NCI-H2081 (cell line): ENCODE measurements around the gene IQGAP2.
"Not testable (repeated sequence)": the region's sequence is repeated elsewhere in the genome, so short reads cannot be mapped to it uniquely, and the experiment has no call there.

ENCODE experiments used
- DNase-seq, 2 experiments: peaks; one replicate each; lab custom pipeline; 2025; lab: John Stamatoyannopoulos, UW

The IQGAP2 gene

DNA sequence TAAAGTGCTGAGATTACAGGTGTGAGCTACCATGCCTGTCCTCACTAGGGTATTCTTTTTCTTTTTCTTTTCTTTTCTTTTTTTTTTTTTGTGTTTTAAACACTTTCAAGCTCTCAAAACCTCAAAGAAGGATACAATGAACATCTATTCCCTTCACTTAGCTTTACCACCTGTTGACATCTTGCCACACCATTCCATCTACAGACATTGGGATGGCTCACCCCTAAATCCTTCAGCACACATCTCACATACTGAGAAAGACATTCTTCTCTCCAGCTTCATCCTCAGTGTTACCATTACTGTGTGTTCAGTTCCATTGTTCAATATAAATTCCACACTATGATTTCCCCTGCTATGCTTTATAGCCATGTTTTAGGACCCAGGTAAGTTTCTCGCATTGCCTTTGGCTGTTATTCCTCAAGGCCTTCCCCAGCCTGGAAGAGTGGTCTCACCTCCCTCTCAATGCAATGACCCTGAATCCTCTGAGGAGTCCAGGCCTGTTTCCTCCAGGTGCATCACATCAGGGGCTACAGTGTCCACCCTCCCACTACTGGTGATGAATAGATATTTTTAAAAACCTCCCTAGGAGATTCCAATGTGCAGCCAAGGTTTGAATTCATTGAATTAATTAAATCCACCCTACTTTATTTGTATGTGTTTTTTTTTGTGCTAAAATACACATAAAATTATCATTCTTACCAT lies 16.7 kb downstream of the IQGAP2 start:
- no peak for DNase-seq

DNA sequence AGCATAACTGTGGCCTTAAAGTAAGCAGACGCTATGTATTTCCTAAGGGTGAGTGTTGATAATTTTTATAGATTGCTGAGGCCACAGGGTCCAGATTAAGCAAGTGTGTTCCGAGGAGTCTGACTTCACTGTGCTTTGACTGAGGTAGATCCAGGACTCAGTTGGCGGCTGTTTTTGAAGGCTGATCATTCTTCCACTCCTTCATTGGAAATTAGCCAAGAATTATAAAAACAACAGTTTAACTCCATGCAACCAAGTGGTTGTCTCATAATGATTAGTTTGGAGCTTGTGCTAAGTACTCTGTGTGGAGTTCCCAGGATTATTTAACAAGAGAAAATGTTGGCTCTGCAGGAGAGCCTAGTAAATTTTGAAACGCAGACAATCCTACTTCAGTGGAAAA lies 19.1 kb downstream of the IQGAP2 start:
- no peak for DNase-seq

DNA sequence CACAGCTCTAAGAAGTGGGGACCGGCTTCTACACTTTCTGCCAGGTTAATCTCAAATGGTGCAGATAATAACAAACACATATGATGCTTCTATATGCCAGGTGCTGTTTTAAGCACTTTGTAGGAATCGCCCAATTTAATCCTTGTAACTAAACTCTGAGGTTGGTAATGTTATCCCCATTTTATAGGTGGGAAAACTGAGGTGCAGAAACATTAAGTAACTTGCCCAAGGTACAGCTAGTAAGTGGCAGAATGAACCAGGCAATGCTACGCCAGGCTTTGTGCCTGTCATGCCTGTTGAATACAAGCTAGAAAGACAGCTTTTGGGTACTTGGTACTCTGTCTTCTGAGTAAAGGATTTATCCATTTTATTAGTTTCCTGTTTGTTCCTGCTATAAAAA lies 19.7 kb downstream of the IQGAP2 start:
- DNase-seq = no peak

DNA sequence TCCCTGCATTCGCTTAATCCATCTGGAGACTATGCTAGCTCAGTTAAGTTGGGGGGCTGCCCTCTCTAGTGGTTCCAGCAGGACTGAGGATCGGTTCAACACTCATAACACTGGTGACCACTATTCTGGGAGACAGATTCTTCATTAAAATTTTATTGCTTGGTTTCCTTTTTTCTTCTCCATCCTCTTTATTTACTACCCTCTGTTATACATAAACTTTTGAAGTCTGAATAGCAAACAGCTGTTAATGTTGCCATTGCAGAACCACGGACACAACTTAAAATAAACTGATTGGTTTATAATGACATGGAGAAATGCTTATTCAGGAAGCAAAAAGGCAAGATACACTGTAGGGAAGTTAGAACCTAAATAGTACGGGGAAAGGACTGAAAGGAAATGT lies 22.1 kb downstream of the IQGAP2 start:
- DNase-seq = no peak

DNA sequence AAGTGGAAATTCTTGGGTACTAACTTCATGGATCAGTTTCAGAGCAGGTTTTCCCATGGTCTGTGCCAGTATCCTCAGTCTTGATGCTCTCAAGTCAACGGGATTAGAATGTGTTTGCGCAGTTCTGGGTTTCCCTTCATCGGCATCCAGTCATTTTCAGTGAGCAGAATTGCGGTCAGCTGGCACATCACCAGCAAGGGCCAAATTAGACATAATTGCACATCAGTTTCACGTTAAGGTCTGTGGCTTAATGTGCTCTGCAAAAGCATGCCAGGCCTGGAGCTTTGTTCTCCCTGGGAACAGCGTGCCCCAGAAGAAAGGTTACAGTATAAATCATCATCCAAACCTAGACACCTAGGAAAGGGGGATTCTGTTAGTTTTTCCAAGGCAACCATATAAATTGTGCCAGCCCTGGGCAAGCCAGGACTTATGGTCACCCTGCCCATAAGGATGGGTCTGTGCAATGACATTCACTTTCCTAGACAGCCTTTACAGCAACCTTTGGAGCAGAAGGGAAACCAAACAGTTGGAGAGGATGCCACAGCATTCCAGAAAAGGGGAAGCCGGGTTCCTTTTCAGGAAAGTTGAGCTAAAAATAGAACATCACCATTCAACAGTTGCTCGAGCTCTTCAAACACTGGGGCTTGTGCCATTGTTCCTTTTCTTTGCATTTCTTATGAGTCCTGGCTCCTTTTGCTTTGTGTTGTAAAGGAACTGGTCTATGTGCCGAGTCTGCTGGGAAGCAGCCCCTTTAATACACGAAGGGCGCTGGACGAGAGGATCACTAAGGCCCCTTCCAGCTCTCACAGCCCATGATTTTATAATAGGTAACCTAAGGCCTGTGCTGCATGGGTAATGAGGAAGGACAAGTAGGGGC lies 23.1 kb downstream of the IQGAP2 start:
- DNase-seq = peak in 1 of 2 experiments; percentile 1

DNA sequence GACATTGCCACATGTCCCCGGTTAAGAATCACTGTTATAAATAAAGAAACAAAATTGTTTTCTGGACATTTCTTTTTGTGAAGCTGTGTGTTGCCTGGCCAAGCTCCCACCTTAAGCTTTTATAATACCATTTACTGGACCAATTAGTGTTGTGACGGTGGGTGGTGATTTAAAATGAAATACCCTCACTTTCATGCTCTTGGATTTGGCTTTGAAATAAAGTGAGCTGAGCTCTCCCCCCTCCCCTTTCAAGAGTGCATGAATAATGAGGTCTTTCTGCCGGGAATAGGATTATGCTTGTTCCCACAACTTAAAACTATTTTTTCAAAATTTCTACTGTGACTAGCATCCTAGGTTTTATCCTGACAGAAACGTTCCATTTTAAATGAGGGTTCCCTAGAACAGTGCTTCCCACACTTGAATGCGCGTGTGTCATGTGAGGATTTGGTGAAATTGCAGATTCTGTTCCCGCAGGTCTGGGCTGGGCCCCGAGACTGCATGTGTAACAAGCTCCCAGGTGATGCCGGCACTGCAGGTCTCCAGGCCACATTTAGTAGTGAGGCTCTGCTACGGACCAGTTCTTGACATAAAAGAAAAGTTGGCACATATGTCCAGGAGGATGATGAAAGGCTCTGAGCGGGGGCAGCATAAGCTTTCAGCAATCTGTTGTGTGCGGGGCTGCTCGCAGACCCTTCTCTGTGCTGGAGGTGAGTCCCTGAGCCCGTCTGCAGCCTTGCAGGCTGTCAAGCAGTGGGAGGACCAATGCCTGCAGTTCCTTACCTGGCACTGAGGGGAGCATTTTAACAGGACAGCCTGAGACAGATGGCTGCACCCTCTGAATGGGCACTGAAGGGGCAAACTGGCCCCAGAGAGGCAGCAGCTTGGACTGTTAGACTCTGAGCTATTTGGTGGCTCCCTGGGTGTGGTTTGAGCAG lies 24.4 kb downstream of the IQGAP2 start:
- no peak for DNase-seq

DNA sequence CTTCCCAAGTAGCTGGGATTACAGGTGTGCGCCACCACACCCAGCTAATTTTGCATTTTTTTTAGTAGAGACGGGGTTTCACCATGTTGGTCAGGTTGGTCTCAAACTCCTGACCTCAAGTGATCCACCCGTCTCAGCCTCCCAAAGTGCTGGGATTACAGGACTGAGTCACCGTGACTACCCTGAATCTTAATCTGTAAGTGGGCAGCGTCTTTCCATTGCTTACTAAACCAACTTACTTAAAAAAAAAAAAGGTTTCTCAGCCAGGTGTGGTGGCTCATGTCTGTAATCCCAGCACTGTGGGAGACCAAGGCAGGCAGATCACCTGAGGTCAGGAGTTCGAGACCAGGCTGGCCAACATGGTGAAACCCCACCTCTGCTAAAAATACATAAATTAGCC lies 25.5 kb downstream of the IQGAP2 start:
- not testable (repeated sequence) for DNase-seq

DNA sequence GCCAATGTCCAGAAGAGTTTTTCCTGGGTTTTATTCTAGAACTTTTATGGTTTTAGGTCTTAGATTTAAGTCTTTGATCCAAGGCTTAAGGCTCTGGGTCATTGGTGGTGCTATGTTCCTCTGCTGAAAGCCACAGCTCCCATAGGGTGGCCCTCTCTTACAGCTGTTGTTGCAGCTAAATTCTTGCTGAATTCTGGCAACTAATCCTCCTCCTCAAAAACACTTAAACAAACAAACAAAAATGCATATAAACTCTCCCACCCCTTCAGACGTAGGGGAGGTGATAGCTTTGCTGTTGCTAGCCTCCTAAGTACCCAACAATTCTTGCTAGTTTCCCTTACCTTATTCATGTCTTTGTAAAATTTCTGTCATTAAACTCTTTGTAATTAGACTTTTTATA lies 30.2 kb downstream of the IQGAP2 start:
- no peak for DNase-seq

DNA sequence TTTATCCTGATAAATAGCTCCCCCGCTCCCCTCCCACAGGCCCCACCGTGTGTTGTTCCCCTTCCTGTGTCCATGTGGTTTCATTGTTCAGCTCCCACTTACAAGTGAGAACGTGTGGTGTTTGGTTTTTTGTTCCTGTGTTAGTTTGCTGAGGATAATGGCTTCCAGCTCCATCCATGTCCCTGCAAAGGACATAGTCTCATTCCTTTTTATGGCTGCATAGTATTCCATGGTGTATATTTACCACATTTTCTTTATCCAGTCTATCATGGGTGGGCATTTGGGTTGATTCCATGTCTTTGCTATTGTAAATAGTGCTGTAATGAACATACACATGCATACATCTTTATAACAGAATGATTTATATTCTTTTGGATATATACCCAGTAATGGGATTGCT lies 34.4 kb downstream of the IQGAP2 start:
- not testable (repeated sequence) for DNase-seq

DNA sequence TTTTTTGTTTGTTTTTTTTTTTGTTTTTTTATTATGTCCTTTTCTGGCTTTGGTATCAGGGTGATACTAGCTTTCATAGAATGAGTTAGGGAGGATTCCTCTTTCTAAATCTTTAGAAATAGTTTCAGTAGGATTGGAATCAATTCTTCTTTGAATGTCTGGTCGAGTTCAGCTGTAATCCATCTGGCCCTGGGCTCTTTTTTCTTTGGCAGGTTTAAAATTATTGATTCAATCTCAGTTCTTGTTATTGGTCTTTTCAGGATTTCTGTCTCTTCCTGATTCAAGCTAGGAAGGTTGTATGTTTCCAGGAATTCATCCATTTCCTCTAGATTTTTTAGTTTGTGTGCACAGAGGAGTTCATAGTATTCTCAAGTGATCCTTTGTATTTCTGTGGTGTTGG lies 34.9 kb downstream of the IQGAP2 start:
- DNase-seq = no peak

DNA sequence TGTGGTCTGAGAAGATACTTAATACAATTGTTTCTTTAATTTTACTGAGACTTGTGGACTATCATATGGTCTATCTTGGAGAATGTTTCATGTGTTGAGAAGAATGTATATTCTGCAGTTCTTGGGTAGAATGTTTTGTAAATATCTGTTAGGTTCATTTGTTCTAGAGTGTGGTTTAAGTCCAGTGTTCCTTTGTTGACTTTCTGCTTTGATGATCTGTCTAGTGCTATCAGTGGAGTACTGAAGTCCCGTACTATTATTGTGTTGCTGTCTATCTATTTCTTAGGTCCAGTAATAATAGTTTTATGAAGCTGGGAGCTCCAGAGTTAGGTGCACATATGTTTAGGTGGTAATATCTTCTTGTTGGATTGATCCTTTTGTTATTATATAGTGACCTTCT lies 36.1 kb downstream of the IQGAP2 start:
- DNase-seq = no peak

DNA sequence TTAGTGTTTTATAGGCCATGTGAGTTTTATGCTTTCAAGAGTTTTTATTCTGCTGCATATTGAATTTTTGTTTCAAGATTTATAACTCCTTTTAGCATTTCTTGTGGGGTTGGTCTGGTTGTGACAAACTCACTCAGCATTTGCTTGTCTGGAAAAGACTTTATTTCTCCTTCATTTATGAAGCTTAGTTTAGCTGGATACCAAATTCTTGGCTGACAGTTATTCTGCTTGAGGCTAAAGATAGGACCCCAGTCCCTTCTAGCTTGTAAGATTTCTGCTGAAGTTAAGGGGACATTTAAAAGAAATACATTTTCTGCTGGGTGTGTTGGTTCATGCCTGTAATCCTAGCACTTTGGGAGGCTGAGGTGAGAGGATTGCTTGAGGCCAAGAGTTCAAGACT lies 36.8 kb downstream of the IQGAP2 start:
- DNase-seq = no peak

DNA sequence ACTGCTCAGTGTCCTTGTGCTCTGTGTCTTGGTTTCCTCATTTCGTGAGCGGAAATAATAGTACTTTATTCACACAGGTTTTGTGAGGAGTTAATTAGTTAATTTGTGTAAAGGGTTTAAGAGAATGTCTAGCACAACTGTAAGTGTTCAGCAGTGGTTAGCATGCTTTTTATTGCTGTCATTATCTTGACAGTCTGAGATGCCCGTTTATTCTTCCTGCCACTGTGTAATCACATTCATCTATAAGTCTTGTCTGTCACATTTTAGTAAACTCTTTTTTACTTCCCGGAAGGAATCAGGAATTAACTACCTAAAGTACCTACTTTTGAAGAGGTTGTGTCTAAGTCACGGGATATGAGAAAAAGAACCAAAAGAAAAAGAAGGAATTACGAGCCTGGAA lies 38.0 kb downstream of the IQGAP2 start:
- no peak for DNase-seq

DNA sequence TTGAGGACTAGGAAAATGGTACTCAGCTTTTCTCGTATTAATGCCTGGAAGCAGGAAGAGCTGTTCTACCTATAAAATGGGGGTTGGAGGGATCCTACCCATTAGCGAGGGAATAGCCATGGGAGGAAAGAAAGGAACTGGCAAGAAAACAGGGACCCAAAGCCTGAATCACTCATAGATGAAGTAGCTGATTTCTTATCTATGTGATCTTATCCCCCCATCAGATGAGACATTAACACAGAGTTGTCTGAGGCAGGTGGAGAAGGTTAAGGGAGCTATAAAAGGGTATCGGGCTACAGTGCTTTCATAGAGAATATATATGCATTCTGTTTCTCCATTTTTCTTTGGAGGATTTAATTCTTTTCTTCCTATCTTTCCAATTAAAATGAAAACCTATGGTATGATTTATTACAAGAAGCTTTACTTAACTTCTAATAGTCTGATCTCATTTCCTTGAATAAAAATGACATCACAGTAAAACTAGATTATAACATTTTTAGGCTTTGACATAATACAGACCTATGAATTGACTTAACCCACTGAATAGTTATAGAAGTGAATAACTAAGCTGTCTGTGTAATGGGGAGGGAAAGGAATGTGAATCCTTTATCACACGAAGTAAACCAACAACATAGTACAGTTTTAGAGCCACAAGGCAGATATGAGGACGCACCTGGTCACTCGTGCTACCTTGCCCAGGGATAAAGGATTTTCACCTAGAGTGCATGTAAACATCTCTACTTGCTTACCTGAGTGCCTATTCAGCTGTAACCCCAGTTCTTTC lies 39.0 kb downstream of the IQGAP2 start:
- DNase-seq = no peak

DNA sequence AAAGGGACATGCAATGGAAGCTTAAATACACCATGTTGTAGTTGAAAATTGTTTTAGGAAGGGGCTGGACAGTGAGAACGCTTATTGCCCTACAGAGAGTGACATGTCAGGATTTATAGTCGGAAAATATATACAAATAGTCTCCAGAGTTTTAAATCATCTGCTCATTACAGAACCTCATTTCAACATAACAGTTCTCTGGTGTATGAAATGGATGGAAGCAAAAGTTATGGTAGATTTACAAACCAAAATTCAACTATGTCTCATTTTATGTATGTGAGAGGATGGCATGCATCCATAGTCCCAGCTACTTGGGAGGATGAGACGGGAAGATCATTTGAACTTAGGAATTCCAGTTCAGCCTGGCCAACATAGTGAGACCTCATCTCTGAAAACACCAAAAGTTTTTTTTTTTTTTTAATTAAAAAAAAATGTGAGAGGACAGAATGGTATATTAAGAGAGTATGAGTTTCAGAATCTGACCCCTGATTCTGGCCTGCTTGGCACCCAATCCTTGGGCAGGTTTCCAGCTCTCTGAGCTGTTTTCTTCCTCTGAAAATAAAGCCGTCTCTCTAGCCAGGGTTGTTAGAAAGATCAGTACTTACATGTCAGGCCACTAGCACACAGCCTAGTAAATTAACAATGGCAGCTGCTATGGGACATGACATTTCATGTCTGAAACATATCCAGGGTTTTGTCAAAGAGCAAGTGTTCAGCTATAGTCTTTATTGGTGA lies 40.1 kb downstream of the IQGAP2 start:
- no peak for DNase-seq

DNA sequence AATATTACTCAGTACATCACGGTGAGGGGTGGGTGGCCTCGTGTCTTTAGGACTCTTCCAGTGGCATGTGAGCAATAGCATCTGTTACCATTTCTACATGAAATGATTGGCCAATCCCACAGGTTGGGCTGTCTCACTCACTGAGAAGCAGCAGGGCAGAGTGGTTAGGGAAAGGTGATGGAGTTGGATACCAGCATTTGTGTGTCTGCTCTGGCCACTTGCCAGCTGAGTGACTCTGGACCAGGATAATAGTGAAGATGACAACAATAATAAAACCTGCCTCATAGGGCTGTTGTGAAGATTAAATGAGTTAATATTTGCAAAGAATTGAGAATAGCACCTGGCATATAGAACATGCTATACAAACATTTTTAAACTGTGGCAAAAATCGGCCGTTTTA lies 42.0 kb downstream of the IQGAP2 start:
- no peak for DNase-seq

DNA sequence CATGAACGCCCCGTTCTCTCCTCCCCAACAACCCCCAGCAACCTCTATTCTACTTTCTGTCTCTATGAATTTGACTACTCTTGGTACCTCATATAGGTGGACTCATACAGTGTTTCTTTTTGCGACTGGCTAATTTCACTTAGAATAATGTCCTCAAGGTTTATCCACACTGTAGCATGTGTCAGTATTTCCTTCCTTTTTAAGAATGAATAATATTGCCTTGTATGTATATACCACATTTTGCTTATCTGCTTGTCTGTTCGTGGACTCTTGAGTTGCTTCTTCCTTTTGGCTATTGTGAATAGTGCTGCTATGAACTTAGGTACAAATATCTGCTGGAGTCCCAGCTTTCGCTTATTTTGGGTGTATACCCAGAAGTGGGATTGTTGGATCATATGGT lies 42.7 kb downstream of the IQGAP2 start:
- DNase-seq = no peak

DNA sequence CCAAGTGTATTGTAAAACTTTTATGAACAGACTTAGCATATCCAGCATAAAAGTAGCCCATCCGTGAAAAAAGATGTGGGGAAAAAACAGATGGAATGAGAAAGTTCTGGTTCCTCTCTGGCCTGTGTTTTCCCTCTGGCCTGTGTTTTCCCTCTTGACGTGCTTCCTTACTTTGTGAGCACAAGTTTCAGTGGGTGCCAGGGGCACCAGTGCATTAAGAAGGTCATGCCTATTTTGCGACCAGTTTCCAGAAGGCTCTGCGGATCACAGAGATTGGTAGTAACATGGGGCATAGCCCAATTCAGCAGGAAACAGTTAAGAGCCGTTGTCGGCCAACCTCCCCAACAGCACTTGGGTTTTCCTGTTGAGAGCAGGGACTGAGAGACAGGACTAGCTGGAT lies 43.7 kb downstream of the IQGAP2 start:
- DNase-seq = no peak

DNA sequence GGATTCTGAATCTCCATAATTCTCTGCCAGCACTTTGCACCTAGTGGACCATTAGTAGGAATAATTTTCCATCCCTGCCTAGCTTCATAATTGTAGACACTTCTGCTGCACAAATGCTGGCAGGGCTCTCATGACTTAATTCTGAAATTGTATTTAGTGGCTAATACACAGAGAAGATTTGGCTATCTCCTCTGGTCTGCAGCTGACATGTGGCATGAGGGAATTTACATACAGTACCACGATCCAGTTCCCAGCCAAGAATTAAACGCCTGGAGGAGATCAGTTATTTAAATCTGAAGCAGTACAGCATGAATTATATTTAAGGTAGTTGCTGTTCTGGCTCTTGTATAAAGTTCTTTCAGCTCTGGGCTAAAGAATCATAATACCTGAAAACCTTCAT lies 46.5 kb downstream of the IQGAP2 start:
- no peak for DNase-seq

DNA sequence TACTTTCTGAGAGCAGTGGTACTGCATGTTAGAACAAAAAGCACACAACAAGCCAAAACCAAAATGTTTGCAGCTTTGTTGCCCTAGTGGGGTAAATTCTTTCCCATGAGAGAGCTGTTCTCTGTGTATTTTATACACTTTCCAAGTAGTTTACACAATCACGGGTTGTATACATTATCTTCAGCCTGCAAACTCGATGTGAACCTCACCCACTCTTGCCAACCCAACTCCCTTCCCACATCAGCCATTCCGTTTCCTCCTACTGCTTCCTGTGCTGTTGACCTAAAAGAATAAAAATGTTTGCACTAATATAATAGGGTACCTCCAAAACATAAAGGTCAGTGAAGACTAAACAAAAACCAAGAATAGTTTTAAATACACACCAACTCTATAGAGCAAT lies 47.0 kb downstream of the IQGAP2 start:
- DNase-seq = no peak
